NT2/D1 (cell line): ENCODE measurements around the gene PMM1.

Source experiments
- YY1 ChIP-seq: IDR thresholded peaks from 2 replicates; pipeline ENCODE4 v1.6.1; 2011; ENCODE audit not compliant: insufficient read length, insufficient read depth
- ZNF274 ChIP-seq: IDR thresholded peaks from 2 replicates; pipeline ENCODE4 v1.6.1; 2011; ENCODE audit warnings: mild to moderate bottlenecking, low read depth, low read length

- TF ChIP-seq ZNF274 (no peak), YY1 (no peak)
Measured at GRCh38 chr22:41528132-41528766, 61.4 kb downstream of the PMM1 start.
